Stimulated activated CD8-positive, alpha-beta memory T cell treated with anti-CD3 and anti-CD28 coated beads, Interleukin-4, amount 100 ng/mL, for 48 hours (primary cell): ENCODE measurements around the gene IMPA2.

Experiments used
- DNase-seq: peaks from one replicate; pipeline ENCODE4 v3.0.0-alpha.2; 2020

Gene IMPA2

GRCh38 chr18:12009581-12010140 lies 28.4 kb downstream of the IMPA2 start:
- DNase-seq = no peak

- no peak for DNase-seq
Observed at GRCh38 chr18:12010187-12010802, 29.0 kb downstream of the IMPA2 start.

- no peak for DNase-seq
Observed at GRCh38 chr18:12011199-12011956, 30.1 kb downstream of the IMPA2 start.

- DNase-seq = no peak
Observed at GRCh38 chr18:12011957-12012549, 30.7 kb downstream of the IMPA2 start.

GRCh38 chr18:12012697-12013096 lies 31.4 kb downstream of the IMPA2 start:
- no peak for DNase-seq

GRCh38 chr18:12013186-12013916 lies 32.0 kb downstream of the IMPA2 start:
- no peak for DNase-seq

- DNase-seq = no peak
Observed at GRCh38 chr18:12014086-12014485, 32.8 kb downstream of the IMPA2 start.

GRCh38 chr18:12014521-12015415 lies 33.5 kb downstream of the IMPA2 start:
- DNase-seq = no peak

- DNase-seq = no peak
Observed at GRCh38 chr18:12015416-12016062, 34.2 kb downstream of the IMPA2 start.

- DNase-seq = no peak
Observed at GRCh38 chr18:12017081-12017480, 35.8 kb downstream of the IMPA2 start.

- no peak for DNase-seq
Observed at GRCh38 chr18:12018861-12019260, 37.6 kb downstream of the IMPA2 start.

GRCh38 chr18:12021077-12021476 lies 39.8 kb downstream of the IMPA2 start:
- DNase-seq = no peak

- no peak for DNase-seq
Observed at GRCh38 chr18:12021596-12021995, 40.3 kb downstream of the IMPA2 start.

GRCh38 chr18:12023375-12023774 lies 42.1 kb downstream of the IMPA2 start:
- DNase-seq = no peak

- DNase-seq = no peak
Observed at GRCh38 chr18:12026562-12026961, 45.3 kb downstream of the IMPA2 start.

- no peak for DNase-seq
Observed at GRCh38 chr18:12027046-12027445, 45.7 kb downstream of the IMPA2 start.

GRCh38 chr18:12027480-12027879 lies 46.2 kb downstream of the IMPA2 start:
- no peak for DNase-seq

GRCh38 chr18:12028040-12028628 lies 46.8 kb downstream of the IMPA2 start:
- DNase-seq = no peak

GRCh38 chr18:12028674-12029073 lies 47.4 kb downstream of the IMPA2 start:
- no peak for DNase-seq

GRCh38 chr18:12029786-12030584 lies 48.7 kb downstream of the IMPA2 start:
- no peak for DNase-seq
